ENCODE data around the gene FUT7. TPM values are rescaled to one million over a fixed set of nuclear protein-coding genes. Genes with fewer than 3 reads are reported as not detected.

The FUT7 gene
- total RNA-seq, 1 donor, result not detected

DNA sequence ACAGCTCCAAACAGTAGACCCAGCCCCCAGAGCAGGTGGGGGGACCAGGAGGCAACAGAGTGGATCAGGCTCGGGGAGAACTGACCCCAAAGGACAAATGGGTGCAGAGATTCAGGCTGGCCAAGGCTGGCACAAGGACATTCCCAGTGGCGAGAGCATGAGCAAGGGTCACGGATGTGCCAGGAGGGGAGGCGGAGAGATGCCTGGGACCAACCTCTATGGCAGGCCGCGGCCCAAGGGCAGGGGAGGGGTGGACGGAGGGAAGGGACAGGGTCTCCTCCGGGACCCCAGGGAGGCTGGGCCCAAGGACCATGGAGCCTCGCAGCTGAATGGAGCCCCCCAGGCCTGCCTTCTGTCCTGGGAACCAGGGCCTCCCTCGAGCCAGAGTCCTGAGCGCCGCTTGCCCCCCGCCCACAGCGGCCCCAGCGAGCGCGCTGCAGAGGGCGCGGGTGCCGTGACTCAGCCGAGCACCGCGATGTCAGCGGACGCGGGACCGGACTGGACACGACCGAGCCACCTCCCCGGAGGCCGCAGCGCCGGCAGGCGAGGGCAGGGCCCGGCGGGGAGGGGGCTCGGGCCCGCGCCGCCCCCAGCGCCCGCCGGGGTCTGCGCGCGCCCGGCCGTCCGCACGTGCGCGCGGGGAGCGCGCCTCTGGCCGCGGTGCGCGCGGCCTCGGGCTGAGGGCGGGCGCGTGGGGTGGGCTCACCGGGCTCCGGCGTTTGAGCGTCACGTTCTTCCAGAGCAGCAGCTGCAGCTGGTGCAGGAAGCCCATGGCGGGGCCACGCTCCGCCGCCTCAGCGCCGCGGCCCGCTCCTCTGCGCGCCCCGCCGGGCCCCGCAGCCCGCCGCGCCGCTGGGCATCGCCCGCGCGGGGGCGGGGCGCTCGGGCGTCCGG is 4.3 kb downstream of the FUT7 start, which contains the start of gene ABCA2:
TSS of gene ABCA2 (minus strand) at position 869 of the 894 bp plus-strand sequence. CDS start at position 772, 97 bp downstream.
- H3K4me3 ChIP-seq (ENCODE audit: low read depth, low read length), result peak within 1 kb of the TSS; percentile 68
- TF ChIP-seq, protein P1, sequence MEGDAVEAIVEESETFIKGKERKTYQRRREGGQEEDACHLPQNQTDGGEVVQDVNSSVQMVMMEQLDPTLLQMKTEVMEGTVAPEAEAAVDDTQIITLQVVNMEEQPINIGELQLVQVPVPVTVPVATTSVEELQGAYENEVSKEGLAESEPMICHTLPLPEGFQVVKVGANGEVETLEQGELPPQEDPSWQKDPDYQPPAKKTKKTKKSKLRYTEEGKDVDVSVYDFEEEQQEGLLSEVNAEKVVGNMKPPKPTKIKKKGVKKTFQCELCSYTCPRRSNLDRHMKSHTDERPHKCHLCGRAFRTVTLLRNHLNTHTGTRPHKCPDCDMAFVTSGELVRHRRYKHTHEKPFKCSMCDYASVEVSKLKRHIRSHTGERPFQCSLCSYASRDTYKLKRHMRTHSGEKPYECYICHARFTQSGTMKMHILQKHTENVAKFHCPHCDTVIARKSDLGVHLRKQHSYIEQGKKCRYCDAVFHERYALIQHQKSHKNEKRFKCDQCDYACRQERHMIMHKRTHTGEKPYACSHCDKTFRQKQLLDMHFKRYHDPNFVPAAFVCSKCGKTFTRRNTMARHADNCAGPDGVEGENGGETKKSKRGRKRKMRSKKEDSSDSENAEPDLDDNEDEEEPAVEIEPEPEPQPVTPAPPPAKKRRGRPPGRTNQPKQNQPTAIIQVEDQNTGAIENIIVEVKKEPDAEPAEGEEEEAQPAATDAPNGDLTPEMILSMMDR (IDR thresholded peaks at IDR 0.05; ENCODE audit: insufficient read depth, low read length), result no peak
- no peak for DNase-seq (ENCODE audit: low read depth)

GRCh38 chr9:137026828-137027227 is 5.1 kb downstream of the FUT7 start:
- peak overlapping the region; percentile 68 for H3K4me3 ChIP-seq (ENCODE audit: low read depth, low read length)

DNA sequence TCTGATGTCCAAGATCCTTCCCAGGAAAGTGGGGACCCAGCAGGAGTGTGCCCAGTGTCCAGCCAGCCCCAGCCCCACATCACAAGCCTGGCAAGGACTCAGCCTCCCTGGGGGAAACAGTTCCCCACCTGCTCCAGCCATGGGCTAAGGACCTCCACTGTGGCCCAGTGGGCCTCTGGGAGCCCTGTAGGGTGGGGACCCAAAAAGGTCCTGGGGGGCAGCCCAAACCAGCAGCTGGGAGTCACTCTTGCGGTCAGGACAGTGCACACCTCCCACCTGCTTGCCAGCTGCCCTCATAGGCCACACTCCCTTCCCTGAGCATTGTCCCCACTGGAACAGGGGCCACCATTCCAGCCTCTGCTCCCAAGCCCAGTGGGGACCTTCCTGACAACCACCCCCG is 5.5 kb downstream of the FUT7 start:
- TF ChIP-seq, protein P1 (IDR thresholded peaks at IDR 0.05; ENCODE audit: insufficient read depth, low read length), result no peak
- H3K4me3 ChIP-seq (ENCODE audit: low read depth, low read length), result no peak overlapping the region
- no peak for DNase-seq (ENCODE audit: low read depth)

More at GRCh38 chr9:137026828-137027227, 5.1 kb downstream of the FUT7 start:
- TF ChIP-seq, protein P1 (IDR thresholded peaks at IDR 0.05; ENCODE audit: insufficient read depth, low read length), result no peak
- DNase-seq (ENCODE audit: low read depth), result no peak

- no peak for DNase-seq (ENCODE audit: low read depth)
- H3K4me3 ChIP-seq (ENCODE audit: low read depth, low read length), result no peak overlapping the region
- TF ChIP-seq, protein P1 (IDR thresholded peaks at IDR 0.05; ENCODE audit: insufficient read depth, low read length), result no peak
These were observed 6.3 kb downstream of the FUT7 start for GRCh38 chr9:137025517-137025966.

DNA sequence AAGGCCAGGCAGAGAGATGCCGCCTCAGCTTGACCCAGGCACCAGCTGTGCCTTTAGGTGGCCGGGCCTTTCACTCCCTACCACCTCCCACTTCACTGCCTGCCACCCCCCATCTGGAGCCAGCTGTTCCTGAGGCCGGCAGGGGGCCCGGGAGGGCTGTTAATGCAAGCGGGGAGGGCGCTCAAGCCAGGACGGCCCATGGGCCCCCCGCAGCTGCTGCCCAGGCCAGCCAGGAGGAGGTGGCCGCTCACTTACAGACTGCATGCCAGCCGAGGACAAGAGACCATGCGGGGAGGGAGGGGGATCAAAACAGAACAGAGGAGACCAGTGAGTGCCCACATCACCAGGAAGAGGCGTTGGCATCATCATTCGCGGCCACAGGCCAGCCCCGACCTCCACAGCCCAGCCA is 8.3 kb downstream of the FUT7 start:
- no peak overlapping the region for H3K4me3 ChIP-seq (ENCODE audit: low read depth, low read length)
- no peak for DNase-seq (ENCODE audit: low read depth)
- TF ChIP-seq, protein P1 (IDR thresholded peaks at IDR 0.05; ENCODE audit: insufficient read depth, low read length), result no peak

DNA sequence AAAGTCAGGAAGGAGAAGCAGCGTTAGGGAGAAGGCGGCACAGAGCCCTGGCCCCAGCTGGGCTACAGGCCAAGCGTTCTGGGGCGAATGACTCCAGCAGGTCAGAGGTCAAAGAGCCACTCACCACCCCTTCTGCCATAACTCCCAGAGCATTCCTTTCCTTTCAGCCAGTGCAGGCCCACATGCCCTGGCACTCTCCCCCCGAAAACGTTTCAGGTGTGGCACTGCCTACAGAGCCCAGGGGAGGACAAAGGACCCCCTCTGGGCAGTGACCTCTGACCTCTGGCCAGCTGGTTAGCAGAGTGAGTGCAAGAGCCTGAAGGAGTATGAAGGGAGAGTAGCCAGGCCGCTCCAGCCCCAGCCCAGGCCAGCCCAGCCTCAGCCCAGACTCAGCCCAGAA is 8.7 kb downstream of the FUT7 start:
- H3K4me3 ChIP-seq (ENCODE audit: low read depth, low read length), result no peak overlapping the region
- TF ChIP-seq, protein P1 (IDR thresholded peaks at IDR 0.05; ENCODE audit: insufficient read depth, low read length), result no peak
- no peak for DNase-seq (ENCODE audit: low read depth)

All from fibroblast of the aortic adventitia (primary cell).